T1000 (cell line): Measurements from ENCODE around the gene LRRC55.

Experiments used
- DNase-seq: peaks from one replicate; lab custom pipeline; 2025; ENCODE audit warnings: mixed read lengths; lab: John Stamatoyannopoulos, UW

LRRC55 gene

GRCh38 chr11:57202281-57202680 is 20.5 kb downstream of the LRRC55 start:
- DNase-seq: no peak

- no peak for DNase-seq
These were observed 21.6 kb downstream of the LRRC55 start for GRCh38 chr11:57203359-57203758.

GRCh38 chr11:57203882-57204480 is 22.2 kb downstream of the LRRC55 start:
- DNase-seq: no peak

GRCh38 chr11:57205041-57205641 is 23.4 kb downstream of the LRRC55 start:
- peak; percentile 21 for DNase-seq

- DNase-seq: no peak
These were observed 25.4 kb downstream of the LRRC55 start for GRCh38 chr11:57207168-57207567.

GRCh38 chr11:57210781-57211180 is 29.0 kb downstream of the LRRC55 start:
- DNase-seq: no peak

- no peak for DNase-seq
These were observed 31.8 kb downstream of the LRRC55 start for GRCh38 chr11:57213342-57214097.

- no peak for DNase-seq
These were observed 32.3 kb downstream of the LRRC55 start for GRCh38 chr11:57214098-57214417.

- peak; percentile 3 for DNase-seq
These were observed 32.7 kb downstream of the LRRC55 start for GRCh38 chr11:57214494-57214893.

- no peak for DNase-seq
These were observed 34.7 kb downstream of the LRRC55 start for GRCh38 chr11:57216463-57216862.

- no peak for DNase-seq
These were observed 35.3 kb downstream of the LRRC55 start for GRCh38 chr11:57217053-57217452.

- DNase-seq: no peak
These were observed 37.4 kb downstream of the LRRC55 start for GRCh38 chr11:57219021-57219627.

GRCh38 chr11:57222239-57222638 is 40.5 kb downstream of the LRRC55 start:
- DNase-seq: no peak

GRCh38 chr11:57223601-57224000 is 41.8 kb downstream of the LRRC55 start:
- DNase-seq: no peak

- DNase-seq: no peak
These were observed 42.4 kb downstream of the LRRC55 start for GRCh38 chr11:57224128-57224527.

- DNase-seq: no peak
These were observed 42.8 kb downstream of the LRRC55 start for GRCh38 chr11:57224537-57224936.

GRCh38 chr11:57228600-57228999 is 46.8 kb downstream of the LRRC55 start:
- DNase-seq: no peak

- no peak for DNase-seq
These were observed 48.6 kb downstream of the LRRC55 start for GRCh38 chr11:57230316-57230715.

- DNase-seq: no peak
These were observed 49.2 kb downstream of the LRRC55 start for GRCh38 chr11:57230791-57231538.

- DNase-seq: no peak
These were observed 49.9 kb downstream of the LRRC55 start for GRCh38 chr11:57231539-57232253.

GRCh38 chr11:57233702-57234101 is 51.9 kb downstream of the LRRC55 start:
- no peak for DNase-seq
